Peyer's patch (tissue), 4 donors: Measurements from ENCODE around the gene NSFL1C. TPM values are rescaled to one million over a fixed set of nuclear protein-coding genes. Genes with fewer than 3 reads are reported as not detected.

ENCODE experiments used
- DNase-seq, 3 donors: peaks; one replicate each; pipeline ENCODE4 v3.0.0-alpha.2; 2017 to 2019
- H3K27ac ChIP-seq, 4 donors: fragments of 200-600 bp; sonication (generic); one replicate each; pipeline ENCODE4 v1.5.1; 2016 to 2019
- H3K27me3 ChIP-seq, 2 donors: fragments of 200-600 bp; sonication (generic); one replicate each; pipeline ENCODE4 v1.5.1; 2019
- H3K36me3 ChIP-seq, 3 donors: fragments of 200-600 bp; sonication (generic); one replicate each; pipeline ENCODE4 v1.5.1; 2016 to 2019
- H3K4me1 ChIP-seq, 4 donors: fragments of 200-600 bp; sonication (generic); one replicate each; pipeline ENCODE4 v1.5.1; 2016 to 2019
- H3K4me3 ChIP-seq, 4 donors: fragments of 200-600 bp; sonication (generic); 1 replicate in 3 of 4; 2 replicates in 1 of 4; pipeline ENCODE4 v1.5.1; 2016 to 2019; ENCODE audit warnings: mild to moderate bottlenecking in 1 of 4
- H3K9me3 ChIP-seq, 4 donors: fragments of 200-600 bp; sonication (generic); one replicate each; pipeline ENCODE4 v1.5.1; 2016 to 2019; ENCODE audit warnings: mild to moderate bottlenecking in 1 of 4
- POLR2A ChIP-seq, 2 donors: fragments of 450-650 bp; IDR thresholded peaks; one replicate each; pipeline ENCODE4 v1.5.1; 2017; ENCODE audit warnings: antibody characterized with exemption in 2 of 2, mild to moderate bottlenecking in 2 of 2, moderate library complexity in 2 of 2
- total RNA-seq, 4 donors: library from RNA; depleted of rRNA; stranded (reverse); fragments of >200 nt; gene quantifications; one replicate each; pipeline ENCODE4 v1.1.0, GENCODE V29; 2016
- TF ChIP-seq, protein P1 (sequence below), 6 experiments: fragments of 450-650 bp in 4 of 6; fragments of 200-600 bp in 2 of 6; sonication (generic) in 1 of 6; IDR thresholded peaks; one replicate each; pipeline ENCODE4 v1.5.1; 2017 to 2019; ENCODE audit warnings: antibody characterized with exemption in 6 of 6, mild to moderate bottlenecking in 3 of 6, moderate library complexity in 1 of 6

NSFL1C gene
- total RNA-seq, 4 donors from 2014 or later, result 49.9 to 82.5 (median 59.8) TPM

DNA sequence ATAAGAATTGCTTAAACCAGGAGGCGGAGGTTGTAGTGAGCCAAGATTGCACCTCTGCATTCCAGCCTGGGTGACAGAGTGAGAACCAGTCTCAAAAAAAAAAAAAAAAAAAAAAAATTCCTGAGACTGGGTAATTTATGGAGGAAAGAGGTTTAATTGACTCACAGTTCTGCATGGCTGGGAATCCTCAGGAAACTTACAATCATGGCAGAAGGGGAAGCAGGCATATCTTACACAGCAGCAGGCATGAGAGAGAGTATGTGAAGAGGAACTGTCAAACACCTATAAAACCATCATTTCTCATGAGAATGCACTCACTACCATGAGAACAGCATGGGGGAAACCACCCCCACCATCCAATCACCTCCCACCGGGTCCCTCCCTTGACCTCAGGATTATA, 72.0 kb downstream of the NSFL1C start:
- no peak for DNase-seq
- peaks cover 0 to 48% (median 21%) of the 10 kb centered on the region in 4 donors for H3K4me1 ChIP-seq
- no peak for TF ChIP-seq POLR2A (IDR thresholded peaks at IDR 0.05)
- TF ChIP-seq, protein P1, sequence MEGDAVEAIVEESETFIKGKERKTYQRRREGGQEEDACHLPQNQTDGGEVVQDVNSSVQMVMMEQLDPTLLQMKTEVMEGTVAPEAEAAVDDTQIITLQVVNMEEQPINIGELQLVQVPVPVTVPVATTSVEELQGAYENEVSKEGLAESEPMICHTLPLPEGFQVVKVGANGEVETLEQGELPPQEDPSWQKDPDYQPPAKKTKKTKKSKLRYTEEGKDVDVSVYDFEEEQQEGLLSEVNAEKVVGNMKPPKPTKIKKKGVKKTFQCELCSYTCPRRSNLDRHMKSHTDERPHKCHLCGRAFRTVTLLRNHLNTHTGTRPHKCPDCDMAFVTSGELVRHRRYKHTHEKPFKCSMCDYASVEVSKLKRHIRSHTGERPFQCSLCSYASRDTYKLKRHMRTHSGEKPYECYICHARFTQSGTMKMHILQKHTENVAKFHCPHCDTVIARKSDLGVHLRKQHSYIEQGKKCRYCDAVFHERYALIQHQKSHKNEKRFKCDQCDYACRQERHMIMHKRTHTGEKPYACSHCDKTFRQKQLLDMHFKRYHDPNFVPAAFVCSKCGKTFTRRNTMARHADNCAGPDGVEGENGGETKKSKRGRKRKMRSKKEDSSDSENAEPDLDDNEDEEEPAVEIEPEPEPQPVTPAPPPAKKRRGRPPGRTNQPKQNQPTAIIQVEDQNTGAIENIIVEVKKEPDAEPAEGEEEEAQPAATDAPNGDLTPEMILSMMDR (IDR thresholded peaks at IDR 0.05), result no peak
- no peak overlapping the region for H3K4me3 ChIP-seq
- H3K27me3 ChIP-seq, result no peaks in the 10 kb centered on the region
- H3K27ac ChIP-seq, result no peak overlapping the region
- no peaks in the 10 kb centered on the region for H3K9me3 ChIP-seq
- H3K36me3 ChIP-seq, result no peaks in the 10 kb centered on the region

DNA sequence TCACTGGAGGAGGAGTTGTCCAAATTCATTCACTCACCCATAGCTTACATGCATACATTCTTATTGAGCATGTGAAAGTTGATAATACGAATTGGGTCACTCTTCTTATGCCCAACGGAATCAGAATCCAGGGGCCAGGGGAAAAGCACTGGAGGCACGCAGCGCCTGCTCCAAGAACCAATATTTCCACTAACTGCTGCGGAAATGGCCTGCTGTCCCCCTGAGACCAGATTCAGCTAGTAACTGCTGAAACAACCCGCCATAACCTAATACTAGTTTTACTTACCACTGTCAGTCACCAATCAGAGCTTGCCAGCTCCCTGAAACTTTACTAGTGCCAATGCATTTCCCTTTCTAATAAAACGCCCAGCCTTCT, 73.2 kb downstream of the NSFL1C start:
- H3K9me3 ChIP-seq, result no peaks in the 10 kb centered on the region
- no peaks in the 10 kb centered on the region for H3K27me3 ChIP-seq
- H3K36me3 ChIP-seq, result no peaks in the 10 kb centered on the region
- peak overlapping the region; percentile 78 to 88 (median 84) for H3K27ac ChIP-seq
- H3K4me1 ChIP-seq, result peaks cover 0 to 48% (median 27%) of the 10 kb centered on the region in 4 donors
- peak overlapping the region; percentile 91 to 97 (median 94) for H3K4me3 ChIP-seq
- no peak for DNase-seq
- no peak for TF ChIP-seq POLR2A (IDR thresholded peaks at IDR 0.05)
- TF ChIP-seq, protein P1 (IDR thresholded peaks at IDR 0.05), result no peak

DNA sequence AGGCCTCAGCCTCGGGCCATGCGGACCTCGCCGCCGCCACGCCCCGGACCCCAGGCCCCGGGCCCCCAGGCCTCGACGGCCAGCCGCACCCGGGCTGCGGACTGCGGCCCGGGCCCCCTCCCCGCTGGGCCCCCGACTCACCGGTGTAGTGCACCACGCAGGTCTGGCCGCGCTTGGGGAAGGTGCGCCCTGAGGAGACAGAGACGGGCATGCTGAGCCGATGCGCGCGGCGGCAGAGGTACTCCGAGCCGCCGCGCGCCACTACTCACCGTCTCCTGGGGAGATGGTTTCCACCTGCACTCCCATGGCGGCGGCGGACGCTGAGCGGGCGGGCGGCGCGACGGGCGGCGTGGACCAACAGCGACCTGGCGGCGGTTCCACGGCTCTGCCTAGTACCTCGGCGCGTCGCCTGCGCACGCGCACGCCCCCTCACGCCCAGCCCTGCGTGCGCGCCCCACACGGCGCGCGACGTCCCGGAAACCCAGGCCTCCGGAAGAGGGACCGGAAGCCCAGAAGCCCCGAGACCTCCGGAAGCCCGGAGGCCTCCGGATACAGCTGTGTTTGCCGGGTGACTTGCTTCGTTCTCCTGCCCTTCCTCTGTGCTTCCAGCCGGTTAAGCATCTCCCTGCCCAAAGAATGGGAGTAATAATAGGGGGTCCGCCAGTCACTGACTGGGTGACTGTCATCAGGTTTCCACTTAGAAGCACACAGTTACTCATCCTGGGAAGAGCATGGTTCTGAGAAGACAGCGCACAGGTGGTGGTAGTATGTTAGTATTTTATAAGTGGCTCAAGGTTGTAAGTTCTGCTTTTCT, 73.7 kb downstream of the NSFL1C start, which contains the start of gene FKBP1A:
TSS of gene FKBP1A (minus strand) at position 362 of the 814 bp plus-strand sequence. CDS start at position 306, 56 bp downstream.
- TF ChIP-seq POLR2A (IDR thresholded peaks at IDR 0.05), result peak; percentile 78 to 92
- TF ChIP-seq, protein P1 (IDR thresholded peaks at IDR 0.05), result peak; percentile 1 to 54 (median 36)
- Histone ChIP-seq H3K4me1 (peaks cover 0 to 48% (median 29%) of the 10 kb centered on the region in 4 donors), H3K27me3 (no peaks in the 10 kb centered on the region), H3K4me3 (peak within 1 kb of the TSS; percentile 91 to 97 (median 94)), H3K9me3 (no peaks in the 10 kb centered on the region), H3K27ac (peak within 1 kb of the TSS; percentile 78 to 88 (median 84)), H3K36me3 (no peaks in the 10 kb centered on the region)
- DNase-seq, result peak; percentile 88 to 96 (median 95)

DNA sequence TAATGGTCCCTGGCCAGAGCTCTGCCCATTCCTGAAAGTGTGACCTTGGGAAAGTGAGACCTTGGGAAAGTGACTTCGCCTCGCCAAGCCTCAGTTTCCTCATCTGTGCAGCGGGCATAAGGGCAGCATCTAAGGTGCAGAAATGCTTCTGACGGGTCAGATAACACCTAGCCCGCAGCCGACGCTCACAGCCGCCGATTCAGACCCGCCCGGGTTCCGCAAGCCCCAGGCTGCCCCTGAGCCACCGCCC, 74.3 kb downstream of the NSFL1C start:
- Histone ChIP-seq H3K27me3 (no peaks in the 10 kb centered on the region), H3K27ac (peak overlapping the region; percentile 78 to 88 (median 84)), H3K9me3 (no peaks in the 10 kb centered on the region), H3K4me3 (peak overlapping the region; percentile 91 to 97 (median 94)), H3K36me3 (no peaks in the 10 kb centered on the region), H3K4me1 (peaks cover 0 to 48% (median 29%) of the 10 kb centered on the region in 4 donors)
- no peak for DNase-seq
- no peak for TF ChIP-seq POLR2A (IDR thresholded peaks at IDR 0.05)
- TF ChIP-seq, protein P1 (IDR thresholded peaks at IDR 0.05), result no peak

Other genes starting within 250 kb of the NSFL1C start
- gene RAD21L1, start 240.8 kb downstream of the NSFL1C start, total RNA-seq, result not detected
- 1 to 10 TPM in 3 of 4 donors, under 1 TPM in 1; 0.53 to 6.6 (median 2.4) TPM for gene SNPH, start 200.6 kb downstream of the NSFL1C start, total RNA-seq
- 100 to 1,000 TPM in 3 of 4 donors, 10 to 100 TPM in 1; 29.7 to 361 (median 306) TPM for gene SDCBP2, start 137.7 kb downstream of the NSFL1C start, total RNA-seq
- 100 to 1,000 TPM in 2 of 4 donors, 10 to 100 TPM in 2; 76.9 to 165 (median 98.5) TPM for gene FKBP1A, start 73.8 kb downstream of the NSFL1C start, total RNA-seq
- gene SIRPB2, start 24.6 kb upstream of the NSFL1C start, total RNA-seq, result 1 to 10 TPM in 2 of 4 donors, not detected in 2; 6.7 to 6.8 TPM
- not detected for gene SIRPD, start 90.9 kb upstream of the NSFL1C start, total RNA-seq
- gene SIRPB1, start 153.2 kb upstream of the NSFL1C start, total RNA-seq, result 1 to 10 TPM; 1.6 to 3.1 (median 2.3) TPM
- 1 to 10 TPM; 1.8 to 5.8 (median 3.6) TPM for gene SIRPG, start 190.9 kb upstream of the NSFL1C start, total RNA-seq